ENCODE measurements around the gene SLC22A14.
"Not testable (repeated sequence)": the region's sequence is repeated elsewhere in the genome, so short reads cannot be mapped to it uniquely, and the experiment has no call there.

Gene SLC22A14

DNA sequence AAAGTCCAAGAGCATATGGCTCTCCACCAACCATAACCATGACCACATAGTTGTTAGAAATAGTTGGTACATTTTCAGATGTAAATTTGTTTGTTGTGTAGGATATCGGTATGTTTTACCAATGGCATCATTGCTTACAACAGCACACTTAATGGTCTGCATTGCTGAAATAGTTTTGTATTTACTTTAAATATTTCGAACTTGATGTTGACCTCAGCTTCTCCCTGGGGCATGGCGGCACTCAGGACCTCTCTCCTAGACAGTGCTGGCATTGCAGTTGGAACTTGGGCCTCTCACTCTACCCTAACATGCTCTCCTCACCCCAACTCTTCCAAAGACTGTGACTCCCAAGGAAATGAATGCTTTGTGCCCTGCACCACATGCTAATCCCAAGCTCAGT is 11.5 kb upstream of the SLC22A14 start:
- no peak for DNase-seq (ENCODE audit: low read depth, low spot score)

DNA sequence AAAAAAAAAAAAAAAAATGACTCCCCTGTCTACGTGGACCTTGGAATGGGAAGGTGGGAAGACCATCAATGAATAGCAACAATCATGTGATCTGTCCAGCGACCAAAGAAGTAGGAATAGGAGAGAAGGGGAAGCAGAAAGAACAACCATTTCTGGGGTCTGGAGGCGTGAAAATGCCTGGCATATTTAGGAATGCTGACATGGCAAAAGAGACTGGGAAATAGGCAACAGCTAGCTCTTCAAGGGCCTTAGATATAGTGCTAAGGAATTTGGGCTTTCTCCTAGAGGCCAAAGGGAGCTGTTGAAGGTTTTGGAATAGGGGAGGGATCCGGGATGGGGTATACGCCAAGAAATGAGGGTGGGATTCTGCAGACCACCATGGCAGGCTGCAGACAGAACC is 10.5 kb upstream of the SLC22A14 start:
- no peak for DNase-seq (ENCODE audit: low read depth, low spot score)

DNA sequence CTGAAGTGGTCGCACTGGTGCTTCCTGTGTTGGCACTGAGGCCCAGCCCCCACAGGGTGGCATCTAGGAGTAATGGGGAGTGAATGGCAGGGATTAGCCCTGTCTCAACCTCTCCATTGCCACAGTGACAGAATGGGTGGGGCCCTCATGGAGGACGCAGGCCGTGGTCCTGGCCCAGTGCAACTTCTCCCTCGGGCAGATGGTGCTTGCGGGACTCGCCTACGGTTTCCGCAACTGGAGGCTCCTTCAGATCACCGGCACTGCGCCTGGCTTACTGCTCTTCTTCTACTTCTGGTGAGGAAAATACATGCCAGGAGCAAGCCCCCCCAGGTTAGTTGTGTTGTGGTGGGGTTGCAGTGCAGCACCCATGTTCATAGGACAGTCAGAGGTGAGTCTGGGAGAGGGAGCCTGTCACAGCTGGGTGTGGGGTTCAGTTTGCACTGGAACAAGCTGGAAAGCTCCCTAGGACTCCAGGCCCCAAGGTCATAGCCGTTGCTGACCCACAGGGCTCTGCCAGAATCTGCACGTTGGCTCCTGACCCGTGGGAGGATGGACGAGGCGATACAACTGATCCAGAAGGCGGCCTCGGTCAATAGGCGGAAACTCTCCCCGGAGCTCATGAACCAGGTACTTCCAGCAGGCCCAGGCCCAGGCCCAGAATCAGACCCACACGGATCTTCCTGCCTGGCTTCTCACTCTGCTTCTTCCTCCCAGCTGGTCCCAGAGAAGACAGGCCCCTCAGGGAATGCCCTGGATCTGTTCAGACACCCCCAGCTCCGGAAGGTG is 7.0 kb upstream of the SLC22A14 start:
- DNase-seq (ENCODE audit: low read depth, low spot score) = no peak

DNA sequence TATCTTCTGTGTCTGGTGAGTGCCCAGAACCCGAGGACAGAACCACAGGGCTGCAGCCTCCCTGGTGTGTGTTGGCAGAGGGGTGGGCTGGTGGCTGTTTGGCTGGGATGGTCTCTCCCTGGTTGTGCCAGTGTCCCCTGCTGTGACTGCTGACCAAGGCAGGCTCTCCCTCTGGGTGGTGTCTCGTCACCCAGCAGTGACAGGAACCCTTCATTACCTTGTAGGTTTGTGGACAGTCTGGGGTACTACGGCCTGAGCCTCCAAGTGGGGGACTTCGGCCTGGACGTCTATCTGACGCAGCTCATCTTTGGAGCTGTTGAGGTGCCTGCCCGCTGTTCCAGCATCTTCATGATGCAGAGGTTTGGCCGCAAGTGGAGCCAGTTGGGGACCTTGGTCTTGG is 6.4 kb upstream of the SLC22A14 start:
- no peak for DNase-seq (ENCODE audit: low read depth, low spot score)

DNA sequence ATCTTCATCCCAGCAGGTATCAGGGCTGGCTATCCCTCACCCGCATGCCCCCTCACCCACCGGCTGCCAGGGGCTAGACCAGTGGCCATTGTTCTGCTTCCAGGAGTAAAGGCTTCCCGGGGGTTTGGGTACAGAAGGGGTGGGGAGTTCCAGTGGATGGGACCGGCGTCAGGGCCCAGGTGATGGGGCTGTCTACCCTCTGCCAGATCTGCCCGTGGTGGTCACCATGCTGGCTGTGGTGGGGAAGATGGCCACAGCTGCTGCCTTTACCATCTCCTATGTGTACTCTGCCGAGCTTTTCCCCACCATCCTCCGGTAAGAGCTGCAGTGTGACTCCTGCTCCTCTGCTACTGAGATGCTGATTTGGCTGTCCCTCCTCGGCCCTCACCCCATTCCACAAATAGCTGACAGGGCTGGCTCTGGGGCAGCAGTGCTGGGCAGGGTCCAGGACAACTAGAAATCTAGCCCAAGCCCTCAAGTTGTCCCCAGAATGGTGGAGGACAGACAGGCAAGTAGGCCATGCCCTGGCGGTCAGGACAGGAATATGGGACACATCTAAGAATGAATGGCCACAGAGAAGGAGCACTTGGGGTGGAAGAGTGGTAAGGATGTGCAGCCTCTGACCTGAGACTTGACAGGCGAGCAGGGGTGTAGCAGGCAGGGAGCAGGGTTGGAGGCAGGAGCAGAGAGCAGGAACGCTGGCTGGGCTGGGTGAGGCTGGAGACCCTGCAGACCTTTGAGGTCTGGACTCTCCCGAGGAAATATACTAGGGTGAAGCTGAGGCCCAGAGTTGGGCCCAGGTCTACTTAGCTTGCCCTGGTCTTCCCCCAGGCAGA is 5.8 kb upstream of the SLC22A14 start:
- DNase-seq (ENCODE audit: low read depth, low spot score) = no peak

DNA sequence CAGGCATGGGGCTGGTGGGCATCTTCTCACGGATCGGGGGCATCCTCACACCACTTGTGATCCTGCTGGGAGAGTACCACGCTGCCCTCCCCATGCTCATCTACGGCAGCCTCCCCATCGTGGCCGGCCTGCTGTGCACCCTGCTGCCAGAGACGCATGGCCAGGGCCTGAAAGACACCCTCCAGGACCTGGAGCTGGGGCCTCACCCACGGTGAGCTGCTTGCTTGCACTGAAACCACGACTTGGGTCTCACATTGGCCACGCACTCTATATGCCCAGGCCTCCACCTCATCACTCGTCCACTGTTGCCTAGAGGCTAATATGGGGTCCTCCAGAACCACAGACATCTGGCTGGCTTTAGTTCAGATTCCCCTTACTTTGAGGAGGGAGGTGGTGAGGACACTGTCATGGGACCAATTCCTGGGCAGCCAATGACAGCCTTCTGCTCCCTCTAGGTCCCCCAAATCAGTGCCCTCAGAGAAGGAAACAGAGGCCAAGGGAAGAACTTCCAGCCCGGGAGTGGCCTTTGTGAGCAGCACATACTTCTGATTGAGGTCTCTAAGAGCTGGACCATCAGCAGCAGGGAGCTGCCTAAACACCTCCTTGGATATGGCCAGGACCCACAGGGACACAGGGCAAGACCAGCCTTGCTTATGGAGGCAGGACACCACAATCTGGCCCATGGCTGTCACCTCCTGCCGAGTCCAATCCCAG is 5.0 kb upstream of the SLC22A14 start:
- DNase-seq (ENCODE audit: low read depth, low spot score) = no peak

DNA sequence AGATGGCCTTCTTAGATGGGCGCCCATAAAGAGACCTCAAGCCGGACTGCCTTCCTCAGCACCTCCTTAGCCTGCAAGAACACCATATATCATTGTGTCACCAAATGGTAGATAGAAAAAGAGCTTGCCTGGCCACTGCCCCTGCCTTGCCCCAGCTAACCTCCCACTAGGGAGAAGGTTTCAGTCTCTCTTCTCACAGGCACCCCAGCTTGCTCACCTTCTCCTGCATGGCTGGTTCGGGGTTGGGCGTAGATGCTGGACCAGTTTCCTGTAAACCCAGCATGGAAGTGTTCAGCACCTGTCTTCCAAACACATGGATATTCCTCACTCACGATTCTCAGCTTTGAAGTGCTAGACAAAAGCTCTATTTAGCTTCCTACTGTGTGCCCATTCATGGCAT is 3.3 kb upstream of the SLC22A14 start:
- no peak for DNase-seq (ENCODE audit: low read depth, low spot score)

DNA sequence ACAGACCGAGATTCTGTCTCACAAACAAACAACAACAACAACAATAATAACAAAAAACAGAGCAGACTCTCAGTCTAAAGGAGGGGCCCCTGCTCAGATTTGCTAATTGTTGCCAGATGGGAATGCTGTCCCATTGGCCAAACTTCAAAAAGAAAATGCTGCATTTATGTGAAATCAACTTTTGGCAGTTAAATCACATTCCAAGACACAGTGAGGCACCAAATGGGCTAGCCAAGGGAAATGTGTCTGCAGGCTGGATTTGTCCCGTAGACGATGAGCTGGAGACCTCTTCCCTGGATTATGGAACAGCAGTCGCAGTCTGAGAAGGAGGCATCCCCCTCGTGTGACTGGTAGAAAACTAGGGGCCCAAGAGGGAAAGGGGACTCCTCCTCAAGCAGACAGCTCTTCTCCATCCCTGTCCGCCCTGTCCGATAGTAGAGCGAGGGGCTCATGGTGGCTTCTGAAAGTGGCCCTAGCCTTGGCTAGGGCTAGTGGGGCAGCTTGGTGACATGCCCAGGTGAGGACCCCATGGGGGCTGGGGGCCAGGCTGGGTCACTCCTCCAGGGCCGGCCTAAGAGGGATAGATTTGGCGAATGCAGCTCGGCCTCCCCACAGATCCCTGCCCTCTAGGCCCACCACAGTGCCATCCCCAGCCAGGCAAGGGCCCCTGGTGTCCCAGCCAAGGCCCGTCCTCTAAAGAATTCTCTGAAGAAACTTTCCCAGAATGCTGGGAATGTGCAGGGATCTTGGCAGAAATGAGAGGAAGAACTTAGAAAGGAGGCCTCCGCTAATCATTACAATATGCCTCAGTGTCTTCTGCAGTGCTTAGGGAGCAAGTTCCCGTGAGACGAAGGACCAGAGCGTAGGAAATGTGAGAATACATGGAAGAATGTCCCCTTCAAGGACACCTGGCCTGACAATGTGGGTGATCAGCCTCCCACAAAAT is 2.0 kb downstream of the SLC22A14 start:
- no peak for DNase-seq (ENCODE audit: low read depth, low spot score)

DNA sequence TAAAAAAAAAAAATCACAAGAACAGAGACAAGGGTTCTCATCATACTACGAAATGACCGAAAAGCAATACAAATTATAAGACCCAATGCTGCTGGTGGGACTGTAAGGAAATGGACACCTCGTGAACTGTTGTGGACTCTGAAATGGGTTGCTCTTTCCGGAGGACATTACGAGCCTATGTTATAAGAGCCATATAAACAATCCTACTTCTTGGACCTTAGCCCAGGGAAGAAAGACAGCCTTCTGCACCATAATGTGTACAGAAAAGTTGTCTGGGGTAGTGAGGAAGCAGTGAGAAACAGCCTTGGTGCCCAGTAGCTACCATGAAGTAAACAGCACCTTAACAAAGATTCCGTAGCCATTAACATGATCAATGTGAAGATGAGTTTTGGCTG is 2.7 kb downstream of the SLC22A14 start:
- DNase-seq (ENCODE audit: low read depth, low spot score) = no peak

DNA sequence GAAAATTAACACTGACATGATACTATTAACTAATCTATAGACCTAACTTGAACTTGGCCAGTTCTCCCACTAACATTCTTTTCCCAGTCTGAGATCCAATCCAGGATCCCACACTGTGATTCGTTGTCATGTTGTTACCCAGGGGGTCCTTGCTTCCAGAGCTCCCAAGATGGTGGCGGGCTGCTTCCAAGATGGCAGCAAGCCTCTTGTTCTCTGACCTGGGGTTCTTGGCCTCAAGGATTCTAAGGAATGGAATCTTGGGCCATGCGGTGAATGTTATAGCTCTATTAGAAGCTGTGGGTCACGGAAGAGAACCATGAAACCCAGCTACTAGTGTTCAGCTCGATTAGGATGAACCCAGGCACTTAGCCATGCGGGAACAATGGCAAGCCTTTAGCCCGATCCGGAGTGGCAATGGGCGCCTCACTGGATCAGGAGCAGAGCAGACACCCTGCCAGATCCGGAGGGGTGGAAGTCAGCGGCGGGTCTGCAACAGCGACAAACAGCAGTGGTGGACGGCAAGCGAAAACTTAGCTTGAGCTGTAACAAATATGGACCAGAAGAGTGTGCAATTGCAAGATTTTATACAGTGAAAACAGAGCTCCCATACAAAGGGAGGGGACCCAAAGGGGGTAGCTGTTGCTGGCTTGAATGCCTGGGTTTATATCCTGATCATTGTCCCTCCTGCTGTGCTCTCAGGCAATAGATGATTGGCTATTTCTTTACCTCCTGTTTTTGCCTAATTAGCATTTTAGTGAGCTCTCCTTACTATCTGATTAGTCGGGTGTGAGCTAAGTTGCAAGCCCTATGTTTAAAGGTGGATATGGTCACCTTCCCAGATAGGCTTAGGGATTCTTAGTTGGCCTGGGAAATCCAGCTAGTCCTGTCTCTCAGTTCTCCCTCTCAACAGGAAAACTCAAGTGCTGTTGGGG is 7.5 kb downstream of the SLC22A14 start:
- DNase-seq (ENCODE audit: low read depth, low spot score) = not testable (repeated sequence)

DNA sequence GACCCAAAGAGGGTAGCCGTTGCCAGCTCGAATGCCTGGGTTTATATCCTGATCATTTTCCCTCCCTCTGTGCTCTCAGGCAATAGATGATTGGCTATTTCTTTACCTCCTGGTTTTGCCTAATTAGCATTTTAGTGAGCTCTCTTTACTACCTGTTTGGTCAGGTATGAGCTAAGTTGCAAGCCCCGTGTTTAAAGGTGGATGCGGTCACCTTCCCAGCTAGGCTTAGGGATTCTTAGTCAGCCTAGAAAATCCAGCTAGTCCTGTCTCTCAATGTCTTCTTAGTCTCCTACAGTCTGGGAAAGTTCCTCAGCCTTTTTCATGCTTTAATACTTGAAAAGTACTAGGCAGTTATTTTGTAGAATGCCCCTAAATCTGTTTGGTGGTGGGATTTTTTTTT is 15.0 kb downstream of the SLC22A14 start:
- DNase-seq (ENCODE audit: low read depth, low spot score) = not testable (repeated sequence)

DNA sequence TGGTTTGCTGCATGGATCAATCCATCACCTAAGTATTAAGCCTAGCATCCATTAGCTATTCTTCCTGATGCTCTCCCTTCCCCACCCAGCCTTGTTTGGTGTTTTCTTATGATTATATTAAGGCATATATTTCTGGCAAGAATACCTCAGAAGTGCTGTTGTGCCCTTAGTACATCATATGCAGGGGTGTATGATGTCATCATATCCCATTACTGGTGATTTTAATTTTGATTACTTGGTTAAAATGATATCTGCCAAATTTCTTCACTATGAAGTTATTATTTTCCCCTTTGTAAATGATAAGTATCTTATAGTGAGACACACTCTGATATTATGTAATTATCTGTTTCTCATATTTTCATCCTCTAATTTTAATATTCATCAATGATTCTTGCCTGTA is 15.4 kb downstream of the SLC22A14 start:
- DNase-seq (ENCODE audit: low read depth, low spot score) = no peak

DNA sequence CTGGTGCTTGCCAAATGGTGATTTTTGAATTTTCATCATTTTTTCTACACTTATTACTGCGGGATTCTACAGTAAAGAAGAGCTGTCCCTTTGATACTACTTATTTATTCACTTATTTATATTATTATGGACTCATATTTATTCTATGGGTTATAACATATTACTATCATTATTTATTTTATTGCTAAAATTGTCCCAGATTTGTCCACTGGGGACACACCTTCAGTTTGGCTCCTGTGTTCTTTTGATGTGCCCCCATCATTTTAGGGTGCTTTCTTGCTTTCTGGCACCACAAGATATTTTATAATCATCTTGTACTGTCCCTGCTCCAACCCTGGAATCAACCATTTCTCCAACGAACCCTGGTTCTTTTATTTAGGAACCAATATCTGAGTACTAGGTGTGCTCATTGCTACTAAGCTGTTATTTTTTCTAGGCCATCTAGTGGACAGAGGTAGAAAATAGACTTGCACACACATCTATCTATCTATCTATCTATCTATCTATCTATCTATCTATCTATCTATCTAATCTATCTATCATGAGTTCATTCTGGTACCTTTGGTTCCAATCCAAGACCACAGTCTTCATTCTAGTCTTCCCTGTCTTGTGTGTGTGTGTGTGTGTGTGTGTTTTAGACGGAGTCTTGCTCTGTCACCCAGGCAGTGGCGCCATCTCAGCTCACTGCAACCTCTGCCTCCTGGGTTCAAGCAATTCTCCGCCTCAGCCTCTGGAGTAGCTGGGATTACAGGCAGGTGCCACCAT is 16.0 kb downstream of the SLC22A14 start:
- DNase-seq (ENCODE audit: low read depth, low spot score) = no peak

DNA sequence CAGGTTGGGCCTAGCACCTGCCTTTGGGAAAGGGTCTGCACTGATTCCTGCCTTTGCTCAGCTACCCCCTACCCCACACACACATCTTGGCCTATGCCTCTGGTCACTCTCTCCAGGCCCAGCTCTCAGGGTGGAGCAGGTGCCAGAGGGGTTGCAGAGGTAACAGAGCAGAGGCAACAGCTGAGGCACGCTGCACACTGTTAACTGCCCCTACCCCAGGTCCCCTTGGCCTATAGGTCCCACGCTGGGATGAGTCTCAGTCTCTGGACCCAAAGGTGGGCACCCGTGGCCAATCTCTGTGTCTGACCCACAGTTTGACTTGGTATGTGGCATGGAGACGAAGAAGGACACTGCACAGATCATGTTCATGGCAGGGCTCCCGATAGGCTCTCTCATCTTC is 24.8 kb downstream of the SLC22A14 start:
- no peak for DNase-seq (ENCODE audit: low read depth, low spot score)

DNA sequence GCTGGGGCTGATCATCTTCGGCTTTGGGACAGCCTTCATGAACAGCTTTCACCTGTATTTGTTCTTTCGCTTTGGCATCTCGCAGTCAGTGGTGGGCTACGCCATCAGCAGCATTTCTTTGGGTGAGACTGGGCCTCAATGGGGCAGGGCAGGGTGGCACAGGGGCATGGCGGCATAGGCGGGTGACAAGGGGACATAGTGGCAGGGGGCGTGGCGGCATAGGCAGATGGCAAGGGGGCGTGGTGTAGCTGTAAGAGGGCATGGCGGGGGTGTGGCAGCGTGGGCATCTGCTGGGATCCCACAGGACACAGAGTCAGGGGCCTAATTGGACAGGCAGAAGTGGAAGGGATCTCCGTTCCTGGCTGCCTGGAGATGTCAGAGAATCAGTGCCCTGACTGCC is 25.5 kb downstream of the SLC22A14 start:
- DNase-seq (ENCODE audit: low read depth, low spot score) = no peak

DNA sequence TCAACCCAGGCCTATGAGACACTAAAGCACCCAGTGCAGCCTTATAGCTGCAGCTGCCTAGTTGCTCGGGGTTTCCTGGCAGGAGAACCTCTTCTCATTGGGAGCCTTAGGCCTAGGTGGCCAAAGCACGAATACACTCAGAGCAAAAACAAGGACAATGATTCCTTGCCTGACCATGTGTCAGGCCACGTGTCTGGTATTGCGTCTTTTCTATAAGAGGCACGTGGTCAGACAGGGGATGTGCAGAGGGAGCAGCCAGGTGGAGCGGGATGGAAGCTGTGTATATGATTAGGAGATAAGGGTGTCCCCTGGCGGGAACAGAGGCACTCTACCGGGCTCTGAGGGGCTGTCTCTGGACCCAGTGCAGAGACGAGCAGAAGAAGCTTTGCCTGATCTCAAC is 26.4 kb downstream of the SLC22A14 start:
- DNase-seq (ENCODE audit: low read depth, low spot score) = no peak

DNA sequence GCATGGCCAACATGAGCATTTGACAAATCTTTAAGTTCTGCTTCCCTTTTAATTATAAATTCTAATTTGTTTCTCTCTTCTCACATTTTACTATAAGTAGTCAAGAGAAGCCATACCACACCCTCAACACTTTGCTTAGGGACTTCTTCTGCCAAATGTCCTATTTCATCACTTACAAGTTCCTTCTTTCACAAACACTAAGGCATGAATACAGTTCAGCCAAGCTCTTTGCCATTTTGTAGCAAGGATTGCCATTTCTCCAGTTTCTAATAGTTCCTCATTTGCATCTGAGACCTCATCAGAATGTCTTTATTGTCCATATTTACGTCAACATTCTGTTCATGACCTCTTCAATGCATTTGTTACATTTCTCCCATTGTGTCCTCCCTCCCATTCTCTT is 29.4 kb downstream of the SLC22A14 start:
- DNase-seq (ENCODE audit: low read depth, low spot score) = no peak

DNA sequence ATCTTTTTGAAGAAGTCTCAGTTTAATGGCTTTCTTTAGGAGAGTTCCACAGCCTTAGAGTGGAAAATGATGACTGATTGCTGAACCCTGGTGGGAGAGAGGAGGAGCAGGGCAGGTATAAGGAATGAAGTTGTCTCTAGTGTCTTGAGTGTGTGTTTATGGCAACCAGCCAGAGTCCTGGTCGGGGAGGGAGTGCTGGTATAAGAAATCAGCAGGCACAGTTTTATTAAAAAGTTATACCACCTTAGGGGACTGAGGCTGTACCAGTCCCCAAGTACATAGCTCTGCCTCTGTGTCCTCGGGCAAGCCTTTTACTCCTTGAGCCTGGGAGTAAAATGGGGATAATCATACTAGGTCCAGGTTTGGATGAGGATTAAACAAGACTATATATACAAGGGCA is 29.8 kb downstream of the SLC22A14 start:
- DNase-seq (ENCODE audit: low read depth, low spot score) = no peak

DNA sequence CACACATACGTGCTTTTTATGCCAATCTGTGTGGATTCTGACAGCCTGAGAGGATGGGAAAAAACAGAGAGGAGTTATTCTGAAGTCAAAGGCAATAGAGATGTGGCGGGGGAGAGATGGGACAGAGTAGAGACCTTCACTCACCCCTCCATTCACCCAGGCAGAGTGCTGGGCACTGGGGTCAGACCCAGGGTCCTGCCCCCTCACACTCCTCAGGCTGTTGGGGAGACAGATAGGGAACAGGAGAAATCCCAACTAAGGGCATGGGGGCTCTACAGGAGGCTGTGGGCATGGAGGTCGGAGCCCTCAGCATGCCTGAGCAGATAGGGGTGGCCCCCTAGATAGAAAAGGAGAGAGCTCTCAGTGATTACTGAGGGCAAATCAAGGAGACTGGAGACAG is 30.3 kb downstream of the SLC22A14 start:
- no peak for DNase-seq (ENCODE audit: low read depth, low spot score)

Measured in activated naive CD8-positive, alpha-beta T cell treated with anti-CD3 and anti-CD28 coated beads, Interleukin-2, amount 50 U/mL, for 16 hours (primary cell).